DND-41 (cell line): ENCODE data around the gene TGFB3.
"Not testable (repeated sequence)": the region's sequence is repeated elsewhere in the genome, so short reads cannot be mapped to it uniquely, and the experiment has no call there.

Experiments
- ATAC-seq: fragments of 200-7000 bp; cut with Tn5 transposase; 3 replicates; pipeline ENCODE4 v1.9.1; 2021; ENCODE audit warnings: low read depth; ENCODE audit not compliant: insufficient read depth
- DNase-seq: peaks from one replicate; pipeline ENCODE4 v3.0.0-alpha.2; 2020
- H2AFZ ChIP-seq: 2 replicates; pipeline ENCODE4 v1.6.0; 2012; ENCODE audit warnings: low read depth, low read length
- H3K27ac ChIP-seq: 2 replicates; pipeline ENCODE4 v1.5.1; 2012; ENCODE audit warnings: low read length, inconsistent platforms
- H3K27me3 ChIP-seq: fragments of 200-600 bp; sonication (generic); 2 replicates; pipeline ENCODE4 v1.6.0; 2012; ENCODE audit warnings: low read length, mild to moderate bottlenecking, inconsistent platforms; ENCODE audit not compliant: insufficient read depth, poor library complexity
- H3K36me3 ChIP-seq: 2 replicates; pipeline ENCODE4 v1.5.1; 2012; ENCODE audit warnings: low read length, inconsistent platforms; ENCODE audit not compliant: insufficient read depth
- H3K4me1 ChIP-seq: 2 replicates; pipeline ENCODE4 v1.5.1; 2012; ENCODE audit warnings: mild to moderate bottlenecking, low read length; ENCODE audit not compliant: insufficient read depth
- H3K4me2 ChIP-seq: 2 replicates; pipeline ENCODE4 v1.6.0; 2012; ENCODE audit warnings: mild to moderate bottlenecking, moderate library complexity, low read length, inconsistent platforms; ENCODE audit not compliant: insufficient read depth
- H3K4me3 ChIP-seq, 2 experiments: fragments of 200-600 bp in 1 of 2; shearing (Covaris generic) in 1 of 2; 2 replicates each; pipeline ENCODE4 v1.5.1; 2012 to 2016; ENCODE audit warnings: inconsistent platforms in 2 of 2, low read length in 2 of 2, mild to moderate bottlenecking in 2 of 2, low read depth in 1 of 2, moderate library complexity in 1 of 2
- H3K79me2 ChIP-seq: 2 replicates; pipeline ENCODE4 v1.6.0; 2012; ENCODE audit warnings: low read length, inconsistent platforms; ENCODE audit not compliant: insufficient read depth
- H3K9ac ChIP-seq: 2 replicates; pipeline ENCODE4 v1.6.0; 2012; ENCODE audit warnings: low read depth, mild to moderate bottlenecking, inconsistent platforms, low read length, moderate library complexity
- H3K9me3 ChIP-seq: 2 replicates; pipeline ENCODE4 v1.5.1; 2012; ENCODE audit warnings: low read length, moderate library complexity, mild to moderate bottlenecking, inconsistent platforms; ENCODE audit not compliant: insufficient read depth, severe bottlenecking
- H4K20me1 ChIP-seq: 2 replicates; pipeline ENCODE4 v1.6.0; 2012; ENCODE audit warnings: low read length; ENCODE audit not compliant: insufficient read depth
- CTCF ChIP-seq: IDR thresholded peaks from 2 replicates; pipeline ENCODE4 v1.5.1; 2012; ENCODE audit warnings: borderline replicate concordance, low read length, moderate library complexity, mild to moderate bottlenecking; ENCODE audit not compliant: poor library complexity, severe bottlenecking; ENCODE audit errors: extremely low read depth
- EZH2 ChIP-seq: IDR thresholded peaks from 3 replicates; pipeline ENCODE4 v1.6.1; 2012; ENCODE audit warnings: borderline replicate concordance, low read depth, mild to moderate bottlenecking, moderate library complexity, low read length, inconsistent platforms; ENCODE audit not compliant: severe bottlenecking

TGFB3 gene

GRCh38 chr14:76012354-76012753 lies 30.6 kb upstream of the TGFB3 start:
- ATAC-seq (no peak), DNase-seq (no peak)
- no peaks in the 10 kb centered on the region for H3K27me3 ChIP-seq
- H2AFZ ChIP-seq: no peak overlapping the region
- no peaks in the 10 kb centered on the region for H4K20me1 ChIP-seq
- no peak for TF ChIP-seq EZH2
- no peak for TF ChIP-seq CTCF
- H3K9ac ChIP-seq: no peak overlapping the region
- no peaks in the 10 kb centered on the region for H3K4me1 ChIP-seq
- H3K4me3 ChIP-seq: no peak overlapping the region
- no peaks in the 10 kb centered on the region for H3K9me3 ChIP-seq
- H3K79me2 ChIP-seq: no peaks in the 10 kb centered on the region
- no peak overlapping the region for H3K4me2 ChIP-seq
- no peak overlapping the region for H3K27ac ChIP-seq
- H3K36me3 ChIP-seq: no peaks in the 10 kb centered on the region; the same call in 1 of the 2 replicates

GRCh38 chr14:76011930-76012329 lies 30.1 kb upstream of the TGFB3 start:
- ATAC-seq (no peak), DNase-seq (no peak)
- Histone ChIP-seq H3K36me3 (no peaks in the 10 kb centered on the region; the same call in 1 of the 2 replicates), H3K4me2 (no peak overlapping the region), H2AFZ (no peak overlapping the region), H3K9me3 (no peaks in the 10 kb centered on the region), H3K79me2 (no peaks in the 10 kb centered on the region), H3K27me3 (no peaks in the 10 kb centered on the region), H3K9ac (no peak overlapping the region), H3K27ac (no peak overlapping the region), H4K20me1 (no peaks in the 10 kb centered on the region), H3K4me3 (no peak overlapping the region), H3K4me1 (no peaks in the 10 kb centered on the region)
- TF ChIP-seq CTCF: no peak
- no peak for TF ChIP-seq EZH2

- not testable (repeated sequence) for H3K4me1 ChIP-seq, H3K9ac ChIP-seq, H4K20me1 ChIP-seq, ATAC-seq, H3K9me3 ChIP-seq, H3K79me2 ChIP-seq, H3K36me3 ChIP-seq, H3K27ac ChIP-seq, H3K27me3 ChIP-seq, DNase-seq, H3K4me3 ChIP-seq, H3K4me2 ChIP-seq, H2AFZ ChIP-seq
These were observed 27.8 kb upstream of the TGFB3 start for GRCh38 chr14:76009627-76010026.

- no peaks in the 10 kb centered on the region for H4K20me1 ChIP-seq
- ATAC-seq (no peak), DNase-seq (no peak)
- H3K9ac ChIP-seq: no peak overlapping the region
- H3K4me3 ChIP-seq: no peak overlapping the region
- peaks cover 9% of the 10 kb centered on the region; the same call in 1 of the 2 replicates for H3K36me3 ChIP-seq
- no peaks in the 10 kb centered on the region for H3K79me2 ChIP-seq
- no peaks in the 10 kb centered on the region for H3K4me1 ChIP-seq
- peaks cover 3% of the 10 kb centered on the region for H3K9me3 ChIP-seq
- no peak overlapping the region for H2AFZ ChIP-seq
- no peak overlapping the region for H3K4me2 ChIP-seq
- H3K27me3 ChIP-seq: no peaks in the 10 kb centered on the region
- no peak overlapping the region for H3K27ac ChIP-seq
- TF ChIP-seq EZH2 (no peak), CTCF (no peak)
These were observed 26.1 kb upstream of the TGFB3 start for GRCh38 chr14:76007852-76008251.
